ENCODE data around the gene GNPDA2. TPM values are rescaled to one million over a fixed set of nuclear protein-coding genes. Genes with fewer than 3 reads are reported as not detected.

GNPDA2 gene
- total and polyA plus RNA-seq, 2 of the 8 experiments (the other 6 are each of a cell fraction or from before 2014, with no cell fraction given), result 3.0 to 4.8 TPM

DNA sequence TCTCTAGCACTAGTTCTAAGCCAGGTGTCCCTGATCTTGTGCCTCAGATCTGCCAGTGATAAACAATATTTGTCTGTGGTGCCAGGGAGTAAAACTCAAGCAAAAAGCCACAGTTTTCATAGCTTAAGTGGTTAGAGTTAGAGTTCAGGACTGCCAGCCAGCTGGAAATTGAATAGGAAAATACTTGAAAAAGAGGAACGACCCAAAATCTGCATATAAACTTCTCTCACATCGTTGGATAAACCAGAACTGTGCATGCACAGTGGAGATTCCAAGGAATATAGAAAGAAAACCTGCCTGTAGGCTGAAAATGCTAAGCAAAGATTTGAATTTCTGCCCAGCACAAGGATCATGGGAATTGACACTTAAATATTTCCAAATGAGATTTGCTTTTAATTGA, 35.0 kb upstream of the GNPDA2 start:
- H4K5ac ChIP-seq (ENCODE audit: insufficient read length, low read depth, low read length), result no peak overlapping the region
- no peak overlapping the region for H2BK120ac ChIP-seq (replicated peaks; ENCODE audit: low read depth, low read length)
- no peak overlapping the region for H3K14ac ChIP-seq (ENCODE audit: insufficient read length)
- FAIRE-seq (no peak), DNase-seq (ENCODE audit: low read depth in 1 of 2, low spot score in 2 of 2) (no peak)
- H3K4me1 ChIP-seq (replicated peaks in 1 of 4; ENCODE audit: control insufficient read depth in 3 of 4, insufficient read depth in 4 of 4, low read length in 3 of 4), result no peaks in the 10 kb centered on the region
- no peak overlapping the region for H2BK15ac ChIP-seq (ENCODE audit: low read length)
- no peak overlapping the region for H2BK20ac ChIP-seq (ENCODE audit: low read length)
- no peak overlapping the region for H4K8ac ChIP-seq (ENCODE audit: extremely low read depth, insufficient read depth, low read length)
- no peaks in the 10 kb centered on the region for H3K36me3 ChIP-seq (ENCODE audit: control insufficient read depth in 2 of 4, insufficient read depth in 4 of 4, low read length in 3 of 4)
- H2BK5ac ChIP-seq (ENCODE audit: low read depth, low read length), result no peak overlapping the region
- no peak overlapping the region for H2BK12ac ChIP-seq (ENCODE audit: low read depth, low read length)
- no peaks in the 10 kb centered on the region for H3K27me3 ChIP-seq (replicated peaks in 1 of 4; ENCODE audit: control insufficient read depth in 3 of 4, extremely low read depth in 1 of 4, insufficient read depth in 3 of 4, low read length in 3 of 4)
- no peak overlapping the region for H3K9ac ChIP-seq (replicated peaks in 1 of 4; ENCODE audit: extremely low read depth in 1 of 4, low read depth in 3 of 4, low read length in 3 of 4)
- no peaks in the 10 kb centered on the region for H3K79me1 ChIP-seq (ENCODE audit: low read depth, low read length)
- H3K23ac ChIP-seq (ENCODE audit: insufficient read length), result no peak overlapping the region
- no peaks in the 10 kb centered on the region for H4K20me1 ChIP-seq (replicated peaks in 1 of 2; ENCODE audit: control insufficient read depth in 1 of 2, insufficient read depth in 2 of 2, low read length in 2 of 2)
- no peak overlapping the region for H3K4ac ChIP-seq (replicated peaks; ENCODE audit: insufficient read length, low read depth, low read length)
- WGBS, 2 experiments (ENCODE audit: extremely low coverage in 1 of 2, insufficient coverage in 1 of 2, insufficient read length in 1 of 2, insufficient replicate concordance in 2 of 2, low coverage in 1 of 2, low lambda C conversion rate in 2 of 2, missing lambda C conversion rate in 1 of 2), result 77% methylated on average over 2 of the region's 2 CpGs; no CpG with 5 or more reads in 1 of the 2 experiments
- no peak overlapping the region for H3K4me3 ChIP-seq (ENCODE audit: extremely low read depth in 1 of 4, insufficient read depth in 2 of 4, low read depth in 3 of 4, low read length in 4 of 4)
- H3K79me2 ChIP-seq (ENCODE audit: control insufficient read depth in 1 of 2, insufficient read depth in 2 of 2, low read length in 2 of 2), result no peaks in the 10 kb centered on the region
- no peak overlapping the region for H3K27ac ChIP-seq (ENCODE audit: low read depth, low read length)
- TF ChIP-seq YY1 (IDR thresholded peaks at IDR 0.05; ENCODE audit: low read depth, low read length), result no peak
- no peak overlapping the region for H3K18ac ChIP-seq (ENCODE audit: extremely low read depth, low read length)
- H3K9me3 ChIP-seq (ENCODE audit: insufficient read depth in 2 of 2, low read depth in 1 of 2, low read length in 1 of 2), result no peaks in the 10 kb centered on the region
- no peak overlapping the region for H2AK5ac ChIP-seq (ENCODE audit: low read depth, low read length)
- no peaks in the 10 kb centered on the region; the same call in 1 of the 2 replicates for H3K23me2 ChIP-seq (ENCODE audit: low read depth, low read length)
- H3K4me2 ChIP-seq (ENCODE audit: insufficient read depth in 1 of 2, low read depth in 2 of 2, low read length in 2 of 2), result no peak overlapping the region
- H4K91ac ChIP-seq (replicated peaks; ENCODE audit: insufficient read length, low read length), result no peak overlapping the region
- H3K56ac ChIP-seq (replicated peaks; ENCODE audit: insufficient read length, low read depth, low read length), result no peak overlapping the region
- ChIA-PET CTCF (ENCODE audit: partially characterized antibody) (interaction anchor here (0.6 to 1.8 kb wide), 6 partner anchors 13 to 1568 kb away, joined by 3 to 7 read pairs (median 3); no protein-coding TSS in a partner anchor), POLR2A (ENCODE audit: partially characterized antibody) (no interaction called here)
- H2AFZ ChIP-seq (ENCODE audit: low read length), result no peak overlapping the region; the same call in 1 of the 2 replicates
